Measurements from ENCODE around the gene GRP.
A peak's percentile ranks its signal among the peaks of the same experiment; 100 is the strongest.

Gene GRP

DNA sequence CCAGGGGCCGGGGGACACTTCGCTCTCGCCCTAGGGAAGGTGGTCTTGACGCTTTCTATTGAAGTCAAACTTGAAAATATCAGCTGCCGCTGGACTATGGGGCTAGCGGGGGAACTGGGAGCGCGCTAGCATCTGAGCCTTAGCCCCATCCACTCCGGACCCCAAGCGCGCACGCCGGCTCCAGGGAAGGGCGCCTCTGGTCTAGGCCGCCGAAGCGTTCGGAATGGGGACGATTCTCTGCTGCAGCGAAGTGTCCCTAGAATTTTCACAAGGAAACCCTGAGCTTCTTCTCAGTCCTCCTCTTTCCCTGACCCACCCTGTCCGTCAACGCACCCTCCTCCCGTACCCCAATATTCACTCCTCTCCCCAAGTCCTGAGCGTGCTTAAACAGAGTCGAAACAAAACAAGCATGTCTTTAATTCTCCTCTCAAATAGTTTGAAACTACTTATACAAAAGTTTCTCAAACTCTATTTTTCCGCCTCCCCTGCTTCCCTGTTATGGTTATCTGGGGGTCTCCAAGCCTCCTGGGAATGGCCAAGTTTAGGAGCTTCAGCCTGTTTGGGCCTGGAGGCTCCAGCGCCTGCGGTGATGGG, 48.3 kb downstream of the GRP start:
- Histone ChIP-seq H3K36me3 (ENCODE audit: insufficient read depth) (no peaks in the 10 kb centered on the region), H3K4me1 (ENCODE audit: low read depth, poor library complexity, severe bottlenecking) (peaks cover 15% of the 10 kb centered on the region), H3K4me3 (IDR thresholded peaks at IDR 0.05; ENCODE audit: insufficient read depth, low read depth, low read length) (no peak overlapping the region), H3K79me2 (ENCODE audit: insufficient read depth, low read depth) (no peaks in the 10 kb centered on the region), H3K9ac (no peak overlapping the region), H4K20me1 (ENCODE audit: insufficient read depth) (no peaks in the 10 kb centered on the region), H2AFZ (ENCODE audit: low read depth) (peak overlapping the region; percentile 72; the same call in 1 of the 2 replicates), H3K27me3 (ENCODE audit: insufficient read depth, low read depth) (peaks cover 21% of the 10 kb centered on the region; the same call in 1 of the 2 replicates), H3K27ac (no peak overlapping the region), H3K4me2 (peak overlapping the region; percentile 24; the same call in 1 of the 2 replicates)
- TF ChIP-seq, protein P1, sequence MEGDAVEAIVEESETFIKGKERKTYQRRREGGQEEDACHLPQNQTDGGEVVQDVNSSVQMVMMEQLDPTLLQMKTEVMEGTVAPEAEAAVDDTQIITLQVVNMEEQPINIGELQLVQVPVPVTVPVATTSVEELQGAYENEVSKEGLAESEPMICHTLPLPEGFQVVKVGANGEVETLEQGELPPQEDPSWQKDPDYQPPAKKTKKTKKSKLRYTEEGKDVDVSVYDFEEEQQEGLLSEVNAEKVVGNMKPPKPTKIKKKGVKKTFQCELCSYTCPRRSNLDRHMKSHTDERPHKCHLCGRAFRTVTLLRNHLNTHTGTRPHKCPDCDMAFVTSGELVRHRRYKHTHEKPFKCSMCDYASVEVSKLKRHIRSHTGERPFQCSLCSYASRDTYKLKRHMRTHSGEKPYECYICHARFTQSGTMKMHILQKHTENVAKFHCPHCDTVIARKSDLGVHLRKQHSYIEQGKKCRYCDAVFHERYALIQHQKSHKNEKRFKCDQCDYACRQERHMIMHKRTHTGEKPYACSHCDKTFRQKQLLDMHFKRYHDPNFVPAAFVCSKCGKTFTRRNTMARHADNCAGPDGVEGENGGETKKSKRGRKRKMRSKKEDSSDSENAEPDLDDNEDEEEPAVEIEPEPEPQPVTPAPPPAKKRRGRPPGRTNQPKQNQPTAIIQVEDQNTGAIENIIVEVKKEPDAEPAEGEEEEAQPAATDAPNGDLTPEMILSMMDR (conservative IDR thresholded peaks at IDR 0.05; ENCODE audit: low read depth, low read length): no peak

DNA sequence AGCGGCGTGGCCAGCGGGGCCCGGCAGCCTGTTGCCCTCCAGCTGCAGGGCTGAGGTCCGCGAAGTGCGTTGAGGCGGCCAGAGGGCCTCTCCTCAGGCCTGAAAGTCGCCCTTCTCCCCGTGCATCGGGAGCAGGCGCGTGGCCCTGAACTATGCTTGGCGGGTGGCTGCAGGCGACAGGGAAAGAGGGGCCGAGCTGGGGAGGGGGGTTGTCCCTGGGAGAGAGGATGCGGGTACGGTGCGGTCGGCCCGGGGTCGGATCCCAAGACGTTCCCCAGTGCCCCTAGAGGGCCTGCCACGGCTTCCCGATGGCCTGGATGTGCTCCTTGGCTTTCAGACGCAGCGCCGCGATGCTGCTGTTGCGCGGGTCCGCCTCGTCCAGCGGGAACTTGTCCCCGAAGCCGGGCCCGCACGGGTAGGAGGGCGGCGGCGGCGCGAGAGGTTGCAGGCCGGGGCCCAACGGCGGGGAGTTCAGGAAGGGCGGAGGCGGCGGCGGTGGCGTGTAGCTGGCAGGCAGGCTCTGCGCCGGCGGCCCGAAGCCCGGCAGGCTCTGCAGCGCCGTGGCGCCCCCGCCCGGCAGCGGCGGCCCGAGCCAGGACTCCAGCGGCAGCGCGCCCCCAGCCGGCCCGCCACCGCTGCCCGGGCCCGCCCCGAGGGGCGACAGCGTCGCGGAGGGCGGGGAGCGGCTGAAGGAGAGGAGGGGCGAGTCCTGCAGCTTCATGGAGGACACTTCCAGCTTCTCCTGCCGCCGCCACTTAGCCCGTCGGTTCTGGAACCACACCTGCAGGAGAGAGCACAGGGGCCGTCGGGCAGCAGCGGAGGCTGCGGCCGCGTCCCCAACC, 49.0 kb downstream of the GRP start:
- H2AFZ ChIP-seq (ENCODE audit: low read depth): peak overlapping the region; percentile 72; the same call in 1 of the 2 replicates
- H3K27me3 ChIP-seq (ENCODE audit: insufficient read depth, low read depth): peaks cover 21% of the 10 kb centered on the region; the same call in 1 of the 2 replicates
- no peaks in the 10 kb centered on the region for H3K36me3 ChIP-seq (ENCODE audit: insufficient read depth)
- H3K27ac ChIP-seq: no peak overlapping the region
- H3K4me1 ChIP-seq (ENCODE audit: low read depth, poor library complexity, severe bottlenecking): peaks cover 15% of the 10 kb centered on the region
- H4K20me1 ChIP-seq (ENCODE audit: insufficient read depth): no peaks in the 10 kb centered on the region
- H3K4me3 ChIP-seq (IDR thresholded peaks at IDR 0.05; ENCODE audit: insufficient read depth, low read depth, low read length): no peak overlapping the region
- peak overlapping the region; percentile 24; the same call in 1 of the 2 replicates for H3K4me2 ChIP-seq
- TF ChIP-seq, protein P1 (conservative IDR thresholded peaks at IDR 0.05; ENCODE audit: low read depth, low read length): no peak; the same call in 1 of the 2 replicates
- H3K79me2 ChIP-seq (ENCODE audit: insufficient read depth, low read depth): no peaks in the 10 kb centered on the region
- H3K9ac ChIP-seq: no peak overlapping the region

DNA sequence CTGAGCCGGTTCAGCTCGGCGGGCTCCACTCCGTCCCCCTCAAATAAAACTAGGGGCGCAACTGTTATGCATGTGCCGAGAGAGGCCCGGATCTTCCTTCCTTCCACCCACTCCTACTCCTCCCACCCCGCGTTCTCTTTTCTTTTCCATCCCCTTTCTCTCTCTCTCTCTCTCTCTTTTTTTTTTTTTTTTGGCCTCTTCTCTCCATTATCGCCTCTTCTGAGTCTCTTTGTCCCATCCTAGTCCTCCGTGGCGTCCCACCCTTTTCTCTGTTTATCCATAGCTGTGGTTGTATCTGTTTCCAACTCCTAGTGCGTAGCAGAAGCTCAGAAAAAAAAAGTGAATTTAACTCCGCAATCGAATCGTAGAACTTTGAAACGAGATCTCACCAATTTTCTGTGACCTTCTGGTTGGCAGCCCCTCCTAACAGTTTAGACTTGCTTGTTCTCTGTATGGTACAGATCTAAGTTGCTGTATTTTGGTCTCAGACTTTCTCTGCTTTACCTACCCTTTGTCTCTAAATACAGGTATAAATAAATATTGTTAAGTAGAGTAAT, 49.7 kb downstream of the GRP start:
- Histone ChIP-seq H2AFZ (ENCODE audit: low read depth) (peak overlapping the region; percentile 37; the same call in 1 of the 2 replicates), H3K9ac (no peak overlapping the region), H3K27me3 (ENCODE audit: insufficient read depth, low read depth) (peaks cover 21% of the 10 kb centered on the region; the same call in 1 of the 2 replicates), H3K36me3 (ENCODE audit: insufficient read depth) (no peaks in the 10 kb centered on the region), H3K4me3 (IDR thresholded peaks at IDR 0.05; ENCODE audit: insufficient read depth, low read depth, low read length) (no peak overlapping the region), H3K4me2 (no peak overlapping the region), H3K79me2 (ENCODE audit: insufficient read depth, low read depth) (no peaks in the 10 kb centered on the region), H3K27ac (no peak overlapping the region), H3K4me1 (ENCODE audit: low read depth, poor library complexity, severe bottlenecking) (peaks cover 15% of the 10 kb centered on the region), H4K20me1 (ENCODE audit: insufficient read depth) (no peaks in the 10 kb centered on the region)
- TF ChIP-seq, protein P1 (conservative IDR thresholded peaks at IDR 0.05; ENCODE audit: low read depth, low read length): no peak

DNA sequence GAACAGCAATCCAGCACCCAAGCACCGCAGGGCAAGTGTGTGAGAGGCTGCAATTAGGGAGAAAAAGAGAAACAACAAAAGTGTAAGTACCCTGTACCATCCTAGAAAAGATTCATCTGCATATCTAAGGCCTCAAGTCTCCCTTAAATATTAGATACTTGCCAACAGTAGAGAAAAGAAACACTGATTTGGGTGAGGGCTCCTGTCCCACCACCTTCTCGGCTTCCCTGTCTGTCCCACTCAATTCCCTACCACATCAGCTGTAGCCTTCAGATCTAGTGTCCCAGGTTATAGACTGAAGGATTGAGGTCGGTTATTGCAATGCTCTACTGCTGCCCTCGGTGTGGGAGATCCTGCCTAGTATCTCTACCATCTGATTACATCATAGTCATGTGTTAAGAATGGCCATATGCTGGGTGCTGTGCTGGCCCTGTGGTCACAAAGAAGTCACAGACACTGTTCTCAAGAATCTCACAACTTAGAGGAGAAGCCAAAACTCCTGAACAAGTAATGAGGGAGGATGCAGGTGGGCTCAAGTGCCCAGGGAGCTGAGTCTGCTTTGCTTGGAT, 50.8 kb downstream of the GRP start:
- Histone ChIP-seq H4K20me1 (ENCODE audit: insufficient read depth) (no peaks in the 10 kb centered on the region), H3K4me3 (IDR thresholded peaks at IDR 0.05; ENCODE audit: insufficient read depth, low read depth, low read length) (no peak overlapping the region), H2AFZ (ENCODE audit: low read depth) (no peak overlapping the region), H3K79me2 (ENCODE audit: insufficient read depth, low read depth) (no peaks in the 10 kb centered on the region), H3K4me2 (no peak overlapping the region), H3K27me3 (ENCODE audit: insufficient read depth, low read depth) (peaks cover 21% of the 10 kb centered on the region; the same call in 1 of the 2 replicates), H3K9ac (no peak overlapping the region), H3K4me1 (ENCODE audit: low read depth, poor library complexity, severe bottlenecking) (peaks cover 15% of the 10 kb centered on the region), H3K36me3 (ENCODE audit: insufficient read depth) (no peaks in the 10 kb centered on the region), H3K27ac (no peak overlapping the region)
- TF ChIP-seq, protein P1 (conservative IDR thresholded peaks at IDR 0.05; ENCODE audit: low read depth, low read length): no peak
